ENCODE results near the gene CCNC.

Gene CCNC, protein sequence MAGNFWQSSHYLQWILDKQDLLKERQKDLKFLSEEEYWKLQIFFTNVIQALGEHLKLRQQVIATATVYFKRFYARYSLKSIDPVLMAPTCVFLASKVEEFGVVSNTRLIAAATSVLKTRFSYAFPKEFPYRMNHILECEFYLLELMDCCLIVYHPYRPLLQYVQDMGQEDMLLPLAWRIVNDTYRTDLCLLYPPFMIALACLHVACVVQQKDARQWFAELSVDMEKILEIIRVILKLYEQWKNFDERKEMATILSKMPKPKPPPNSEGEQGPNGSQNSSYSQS

DNA sequence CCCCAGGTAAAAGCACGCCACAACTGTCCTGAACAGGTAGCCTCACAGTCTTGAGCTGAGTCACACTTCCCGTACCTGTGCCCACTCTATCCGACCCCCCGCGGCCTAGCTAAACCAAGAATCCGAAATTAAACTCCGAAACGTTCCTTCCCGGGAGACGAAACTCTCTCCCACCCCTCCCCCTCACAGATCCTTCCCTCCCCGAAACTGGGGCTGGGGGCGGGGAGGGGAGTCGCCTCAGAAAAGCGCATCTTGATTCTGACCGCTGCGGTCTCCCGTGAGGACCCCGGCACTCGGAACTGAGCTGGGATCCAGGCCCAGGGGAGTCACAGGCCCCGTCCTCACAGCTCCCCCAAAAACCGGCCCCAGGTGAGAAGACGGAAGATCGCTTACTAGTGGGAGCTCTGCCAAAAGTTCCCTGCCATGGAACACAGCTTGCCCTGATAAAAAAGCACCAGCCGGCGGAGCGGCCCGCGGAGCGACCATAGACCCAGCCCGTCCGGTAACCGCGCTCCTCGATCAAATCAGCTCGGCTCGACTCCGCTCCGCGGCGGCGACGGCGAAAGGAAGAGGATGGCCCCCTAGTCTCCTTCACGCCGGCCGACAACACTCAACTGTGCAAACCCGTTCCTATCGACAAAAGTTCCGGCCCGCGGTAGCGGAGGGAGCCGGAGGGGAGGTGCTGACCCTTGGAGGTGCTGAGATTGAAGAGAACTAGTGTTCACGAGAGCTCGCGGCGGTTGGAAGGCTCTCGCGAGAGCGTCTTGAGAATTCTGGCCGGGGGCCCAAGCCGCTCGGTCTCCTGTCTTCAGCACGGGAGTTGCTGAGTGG lies at the start of gene CCNC:
TSS of gene CCNC (minus strand) at position 558 of the 831 bp plus-strand sequence. CDS start at position 425, 133 bp downstream.
- peak; percentile 84 to 96 for DNase-seq

DNA sequence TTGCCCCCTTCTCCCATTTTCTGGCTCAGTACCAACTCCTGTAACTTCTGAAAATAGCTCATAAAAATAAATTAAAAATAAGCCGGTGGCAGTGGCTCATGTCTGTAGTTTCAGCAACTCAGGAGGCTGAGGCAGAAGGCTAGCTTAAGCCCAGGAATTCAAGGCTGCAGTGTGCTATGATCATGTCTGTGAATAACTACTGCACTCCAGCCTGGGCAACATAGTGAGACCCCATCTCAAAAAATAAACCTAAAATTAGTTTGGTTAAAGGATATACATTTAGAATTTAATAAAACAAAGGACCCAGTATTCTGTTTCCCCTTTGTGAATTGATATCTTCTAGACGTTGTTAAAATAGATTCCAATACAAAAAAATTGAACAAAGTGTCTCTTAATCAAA lies 48.7 kb upstream of the CCNC start:
- no peak for DNase-seq

DNA sequence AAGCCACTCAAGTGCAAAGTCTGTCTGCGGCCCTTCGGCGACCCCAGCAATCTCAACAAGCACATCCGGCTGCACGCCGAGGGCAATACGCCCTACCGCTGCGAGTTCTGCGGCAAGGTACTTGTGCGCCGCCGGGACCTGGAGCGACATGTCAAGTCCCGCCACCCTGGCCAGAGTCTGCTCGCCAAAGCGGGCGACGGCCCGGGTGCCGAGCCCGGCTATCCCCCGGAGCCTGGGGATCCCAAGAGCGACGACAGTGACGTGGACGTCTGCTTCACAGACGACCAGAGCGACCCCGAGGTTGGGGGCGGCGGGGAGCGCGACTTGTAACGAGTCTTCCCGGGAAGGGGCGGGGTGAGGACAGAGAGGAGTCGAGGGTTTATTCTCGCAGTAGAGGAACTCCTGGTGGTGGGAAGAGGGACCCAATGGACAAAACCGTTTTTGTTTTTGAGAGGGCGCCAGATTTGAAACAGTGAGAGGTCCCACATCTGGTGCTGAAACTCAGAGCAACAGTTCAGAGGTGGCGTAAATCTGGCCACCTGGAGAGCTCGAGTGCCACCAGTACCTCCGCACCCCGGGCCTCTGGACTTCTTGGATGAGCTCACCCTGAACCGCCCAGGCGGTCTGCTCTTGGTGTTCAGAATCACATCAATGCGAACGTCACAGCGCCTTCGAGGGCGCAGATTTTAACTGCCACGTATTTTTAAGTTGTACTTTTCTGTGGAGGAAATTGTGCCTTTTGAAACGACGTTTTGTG lies 46.1 kb upstream of the CCNC start:
- no peak for DNase-seq

DNA sequence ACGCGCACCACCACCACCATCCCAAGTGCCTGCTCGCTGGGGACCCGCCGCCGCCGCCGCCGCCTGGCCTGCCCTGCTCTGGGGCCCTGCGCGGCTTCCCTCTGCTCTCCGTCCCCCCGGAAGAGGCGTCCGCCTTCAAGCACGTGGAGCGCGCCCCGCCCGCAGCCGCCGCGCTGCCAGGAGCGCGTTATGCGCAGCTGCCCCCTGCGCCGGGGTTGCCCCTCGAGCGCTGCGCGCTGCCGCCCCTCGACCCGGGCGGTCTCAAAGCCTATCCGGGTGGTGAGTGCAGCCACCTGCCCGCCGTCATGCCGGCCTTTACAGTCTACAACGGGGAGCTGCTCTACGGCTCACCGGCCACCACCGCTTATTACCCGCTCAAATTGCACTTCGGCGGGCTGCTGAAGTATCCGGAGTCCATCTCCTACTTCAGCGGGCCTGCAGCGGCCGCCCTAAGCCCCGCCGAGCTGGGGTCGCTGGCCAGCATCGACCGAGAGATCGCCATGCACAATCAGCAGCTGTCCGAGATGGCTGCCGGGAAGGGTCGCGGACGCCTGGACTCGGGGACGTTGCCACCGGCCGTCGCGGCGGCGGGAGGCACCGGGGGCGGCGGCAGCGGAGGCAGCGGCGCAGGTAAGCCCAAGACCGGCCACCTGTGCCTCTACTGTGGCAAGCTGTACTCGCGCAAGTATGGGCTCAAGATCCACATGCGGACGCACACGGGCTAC lies 45.4 kb upstream of the CCNC start:
- no peak for DNase-seq

DNA sequence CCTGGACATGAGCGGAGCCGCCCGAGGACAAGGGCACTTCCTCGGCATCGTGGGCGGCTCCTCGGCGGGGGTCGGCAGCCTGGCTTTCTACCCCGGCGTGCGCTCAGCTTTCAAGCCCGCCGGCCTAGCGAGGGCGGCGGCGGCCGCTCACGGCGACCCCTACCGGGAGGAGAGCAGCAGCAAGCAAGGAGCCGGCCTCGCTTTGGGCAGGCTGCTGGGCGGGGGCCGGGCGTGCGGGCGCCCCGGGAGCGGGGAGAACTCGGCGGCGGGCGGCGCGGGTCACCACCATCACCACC lies 44.9 kb upstream of the CCNC start:
- peak in 1 of 2 donors; percentile 30 for DNase-seq

DNA sequence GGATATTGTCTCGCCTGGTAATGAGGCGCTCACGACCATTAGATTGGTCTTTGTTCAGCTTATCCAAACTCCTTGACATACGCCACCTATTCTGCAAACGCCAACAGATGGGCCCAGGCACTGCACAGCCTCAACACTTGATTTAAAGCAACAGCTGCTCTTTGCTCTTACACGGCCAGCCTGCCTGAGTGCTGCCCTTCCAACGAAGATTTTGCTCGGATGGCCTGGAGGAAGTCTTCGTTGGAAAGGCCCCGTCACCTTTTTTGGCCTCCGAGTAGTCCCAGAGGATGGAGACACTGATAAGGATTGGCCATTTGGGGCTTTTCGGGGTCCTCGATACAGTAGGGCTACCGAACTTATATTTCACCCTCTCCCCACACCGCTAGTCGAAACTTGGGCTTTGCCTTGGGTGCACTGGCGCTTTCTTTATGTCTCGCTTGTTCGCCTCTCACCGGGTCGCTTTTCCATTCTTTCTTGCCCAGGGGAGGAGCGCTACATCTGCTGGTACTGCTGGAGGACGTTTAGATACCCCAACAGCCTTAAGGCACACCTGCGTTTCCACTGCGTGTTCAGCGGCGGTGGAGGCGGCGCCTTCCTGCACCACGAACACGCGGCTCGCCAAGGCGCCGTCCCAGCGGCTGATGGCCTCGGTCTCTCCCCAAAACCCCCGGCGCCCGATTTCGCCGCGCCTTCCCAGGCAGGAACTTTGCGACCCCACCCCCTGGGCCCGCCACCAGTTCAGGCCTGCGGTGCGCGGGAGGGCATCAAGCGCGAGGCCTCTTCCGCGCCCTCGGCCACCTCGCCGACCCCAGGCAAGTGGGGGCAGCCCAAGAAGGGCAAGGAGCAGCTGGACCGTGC lies 44.3 kb upstream of the CCNC start:
- no peak for DNase-seq

DNA sequence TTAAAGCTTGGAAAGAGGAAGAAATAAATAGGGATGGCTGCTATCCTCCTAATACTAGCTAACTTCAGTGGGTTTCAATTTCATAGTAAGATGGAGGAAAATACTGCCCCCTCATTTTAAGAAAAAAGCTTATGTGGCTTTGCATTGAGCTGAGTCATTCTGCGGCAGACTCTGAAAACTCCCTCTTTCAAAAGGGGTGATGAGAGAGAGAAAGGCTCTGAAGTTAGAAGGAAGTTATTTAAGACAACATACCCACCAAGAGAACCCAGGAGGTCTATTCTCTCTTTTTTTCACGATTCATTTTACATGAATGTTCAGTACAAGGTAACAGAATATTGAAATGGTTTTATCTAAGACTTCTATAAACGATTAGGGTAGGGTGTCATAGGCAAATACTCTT lies 42.7 kb upstream of the CCNC start:
- DNase-seq: peak; percentile 31 to 45

DNA sequence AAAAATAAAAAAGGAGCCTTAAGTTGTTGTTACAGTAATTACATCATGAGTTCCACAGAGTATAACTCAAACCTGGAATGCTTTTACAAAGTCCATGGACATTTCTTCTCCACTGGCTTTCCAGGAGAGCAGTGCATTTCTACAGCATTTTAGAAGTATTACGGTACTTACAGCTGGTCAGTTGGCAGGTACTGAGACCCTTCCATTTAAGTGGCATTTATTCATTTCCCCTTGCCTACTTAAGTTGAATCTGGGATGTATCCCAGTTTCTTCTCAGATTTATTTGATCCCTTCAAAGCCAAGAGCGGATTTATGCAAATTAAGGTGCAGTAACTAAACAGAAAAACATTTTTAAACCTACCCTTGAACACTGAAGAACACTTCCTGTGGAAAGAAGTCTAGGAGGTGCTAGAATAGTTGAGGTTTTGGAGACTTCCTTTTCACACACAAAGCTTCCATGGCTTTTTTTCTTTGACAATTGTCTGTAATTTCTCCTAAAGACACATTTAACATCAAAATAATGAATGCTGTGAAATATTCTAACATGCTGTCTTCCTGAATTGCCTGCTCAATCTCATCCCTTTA lies 41.5 kb upstream of the CCNC start:
- no peak for DNase-seq

DNA sequence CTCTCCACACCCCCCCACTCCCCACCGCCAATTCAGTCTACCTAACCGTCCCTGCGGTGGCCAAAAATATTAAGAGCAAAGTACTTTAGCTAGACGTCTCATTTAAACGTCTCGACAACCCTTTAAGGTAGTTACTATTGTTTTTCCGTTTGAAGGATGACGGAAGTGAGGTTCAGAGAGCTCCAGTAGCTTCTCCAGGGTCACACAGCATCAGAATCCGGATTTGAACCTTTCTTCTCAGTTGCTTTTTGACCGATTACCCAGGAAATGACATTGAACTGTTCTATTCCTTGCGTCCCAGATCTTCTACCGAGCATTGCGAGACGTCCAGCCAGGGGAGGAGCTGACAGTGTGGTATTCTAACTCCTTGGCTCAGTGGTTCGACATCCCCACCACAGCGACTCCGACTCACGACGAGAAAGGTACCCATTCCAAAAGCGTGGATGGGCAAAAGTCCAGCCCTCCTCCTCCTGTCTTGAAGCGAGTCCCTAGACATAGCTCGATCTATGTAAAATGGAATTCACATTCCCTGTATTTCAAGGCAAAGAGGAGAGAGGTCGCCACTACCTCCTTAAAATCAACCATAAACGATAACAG lies 40.5 kb upstream of the CCNC start:
- no peak for DNase-seq

DNA sequence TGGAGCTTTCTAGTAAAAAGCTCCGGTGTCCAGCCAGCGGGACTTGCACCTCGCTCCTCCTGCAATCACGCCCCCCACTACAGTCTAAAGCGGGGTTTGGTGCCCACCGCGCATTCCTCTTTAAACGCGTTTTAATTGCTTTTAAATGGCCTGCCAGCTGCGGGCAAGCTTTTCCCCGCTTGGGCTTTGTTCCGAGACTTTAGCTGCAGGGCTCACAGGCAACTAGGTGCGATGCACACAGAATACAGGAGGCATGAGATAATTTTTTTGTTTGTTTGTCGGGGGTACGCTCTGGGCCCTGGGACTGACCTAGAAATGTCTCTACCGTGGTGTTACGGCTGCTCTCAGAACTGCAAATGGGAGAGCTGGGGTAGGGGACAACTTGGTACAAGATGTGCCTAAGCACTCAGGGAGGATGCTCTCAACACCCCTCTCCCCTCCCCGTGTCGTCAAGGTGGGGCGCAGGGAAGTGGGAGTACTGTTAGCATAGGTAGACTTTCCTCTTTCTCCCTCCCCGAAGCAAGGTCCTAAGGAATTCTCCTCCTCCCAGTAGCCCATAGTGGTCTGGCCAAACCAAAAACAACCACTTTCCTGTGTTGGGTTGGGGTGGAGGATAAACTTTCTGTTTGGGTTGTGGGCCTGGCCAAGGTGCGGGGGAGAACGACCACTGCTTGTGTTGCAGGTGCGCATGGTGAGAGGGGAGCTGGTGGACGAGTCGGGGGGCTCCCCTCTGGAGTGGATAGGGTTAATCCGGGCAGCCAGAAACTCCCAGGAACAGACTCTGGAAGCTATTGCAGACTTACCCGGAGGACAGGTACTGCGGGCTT lies 39.8 kb upstream of the CCNC start:
- no peak for DNase-seq

DNA sequence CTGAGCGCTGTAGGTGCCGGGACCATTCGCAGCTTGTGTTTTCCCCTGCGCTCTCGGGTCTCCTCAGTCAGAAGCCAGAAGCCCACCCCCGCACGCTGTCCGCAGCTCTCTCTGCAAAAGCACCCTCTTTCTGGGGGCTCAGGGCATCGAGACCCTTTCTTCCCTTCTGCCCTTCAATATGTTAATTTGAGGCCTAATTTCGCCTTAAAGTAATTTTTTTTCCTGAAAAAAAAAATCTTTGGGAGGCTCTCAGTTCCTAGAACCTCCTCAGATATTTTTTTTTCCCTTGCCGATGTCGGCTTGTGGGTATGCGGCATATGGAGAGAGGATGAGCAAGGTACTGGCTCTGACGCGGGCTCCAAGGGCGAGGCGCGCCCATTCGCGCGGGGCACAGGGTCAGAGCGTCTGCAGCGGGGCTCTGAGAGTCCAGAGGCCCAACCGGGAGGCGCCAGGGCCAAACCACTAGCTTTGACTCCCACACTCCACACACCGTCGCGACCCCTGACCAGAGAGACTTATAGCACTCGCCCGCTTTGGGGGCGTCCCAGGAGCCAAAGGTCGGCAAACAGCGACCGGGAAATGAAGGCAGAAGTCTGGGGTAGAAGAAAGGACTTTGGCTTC lies 39.1 kb upstream of the CCNC start:
- no peak for DNase-seq

DNA sequence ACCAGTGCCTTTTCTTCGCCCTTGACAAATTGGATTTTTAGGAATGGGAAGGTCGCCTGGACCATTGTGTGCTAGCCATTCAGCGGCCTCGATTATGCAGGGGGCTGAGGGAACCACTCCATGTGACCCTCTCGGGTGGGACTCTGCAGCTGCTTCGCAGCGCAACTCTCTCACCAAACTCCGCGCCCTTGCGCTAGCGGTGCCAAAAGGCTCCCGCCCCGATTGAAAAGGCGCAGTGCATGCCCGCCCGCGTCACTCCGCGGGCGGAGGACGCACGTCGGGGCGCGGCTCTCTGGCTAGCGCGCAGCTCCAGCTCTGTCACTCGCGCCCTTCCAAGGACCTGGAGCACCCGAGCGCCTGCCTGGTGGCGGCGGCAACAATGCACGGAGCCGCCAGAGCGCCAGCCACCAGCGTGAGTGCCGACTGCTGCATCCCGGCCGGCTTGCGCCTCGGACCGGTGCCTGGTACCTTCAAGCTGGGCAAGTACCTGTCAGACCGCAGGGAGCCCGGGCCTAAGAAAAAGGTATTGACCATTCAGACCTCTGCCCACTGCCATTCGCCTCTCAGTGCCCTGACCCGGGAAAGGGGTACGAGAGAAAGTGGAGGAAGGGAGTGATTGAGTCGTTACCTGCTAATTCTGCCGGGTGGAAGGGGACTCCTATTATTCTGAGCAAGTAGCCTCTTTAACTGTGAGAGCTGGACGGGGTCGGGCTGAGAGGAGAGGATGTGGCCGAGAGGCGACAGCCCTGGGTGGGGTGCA lies 38.4 kb upstream of the CCNC start, which contains the start of gene PRDM13:
TSS of gene PRDM13 (plus strand) at position 178 of the 760 bp plus-strand sequence. CDS start at position 380, 202 bp downstream.
- DNase-seq: no peak

DNA sequence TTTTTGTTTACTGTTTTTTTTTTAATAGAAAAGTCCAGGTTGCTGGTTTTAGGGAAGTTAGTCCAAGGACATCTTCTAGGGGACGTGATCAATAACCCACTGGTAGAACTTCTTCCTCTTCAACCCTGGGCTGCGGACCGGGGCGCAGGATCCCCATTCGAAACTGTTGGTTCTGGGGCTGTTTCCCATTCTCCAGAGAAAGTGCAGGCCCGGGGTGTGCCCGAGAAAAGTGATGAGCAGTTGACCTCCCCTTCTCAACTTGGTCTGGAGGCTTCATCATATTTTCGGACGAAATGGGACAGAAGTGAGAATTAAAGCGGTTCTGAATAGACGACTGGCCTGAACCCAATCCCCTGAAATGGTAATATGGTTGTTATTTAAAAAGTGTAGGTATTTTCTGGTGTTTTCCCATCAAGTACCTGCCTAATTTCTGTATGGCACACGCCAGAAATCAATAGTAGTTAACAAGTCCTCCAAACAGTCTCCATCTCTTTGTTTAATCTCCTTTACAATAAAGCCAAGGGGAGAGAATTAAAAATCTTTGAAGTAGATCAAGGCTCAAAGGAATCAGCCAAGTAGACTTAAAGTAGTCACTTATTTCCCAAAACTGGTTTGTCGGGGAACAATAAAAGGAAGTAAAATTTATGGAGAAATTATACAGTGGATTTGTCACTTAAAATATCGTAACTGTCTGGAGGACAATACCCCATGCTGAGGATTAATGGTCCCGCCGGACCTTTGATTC lies 37.6 kb upstream of the CCNC start:
- peak in 1 of 2 donors; percentile 35 for DNase-seq

DNA sequence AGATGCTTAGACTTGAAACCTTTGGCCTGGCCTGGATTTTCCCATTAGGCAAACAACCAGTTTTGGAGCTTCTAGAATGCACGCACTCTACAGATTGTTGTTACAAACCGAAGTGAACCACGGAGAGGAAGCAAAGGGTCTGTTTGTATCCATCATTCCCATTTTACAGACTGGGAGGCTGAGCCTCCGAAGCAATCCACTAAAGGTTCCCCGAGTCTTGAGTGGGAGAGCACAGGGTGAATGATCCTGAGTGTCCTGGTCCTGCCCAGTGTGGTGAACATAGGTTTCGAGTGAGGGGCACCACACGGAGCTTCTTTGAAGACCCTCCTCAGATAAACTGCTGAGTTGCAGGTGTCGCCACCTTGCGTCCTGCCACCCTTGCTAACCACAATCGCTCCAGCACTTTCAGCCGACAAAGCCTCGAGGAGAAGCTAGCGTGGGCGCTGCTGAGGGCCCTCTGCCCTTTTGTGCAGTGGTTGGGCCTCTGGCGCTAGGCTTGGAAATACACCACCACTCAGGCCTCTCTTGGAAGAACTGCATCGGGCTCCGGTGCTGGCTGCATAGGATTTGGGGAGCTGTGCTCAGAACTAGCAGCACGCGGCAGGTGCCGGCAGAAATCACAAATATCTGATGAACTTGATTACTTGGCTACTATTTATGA lies 36.7 kb upstream of the CCNC start:
- no peak for DNase-seq

DNA sequence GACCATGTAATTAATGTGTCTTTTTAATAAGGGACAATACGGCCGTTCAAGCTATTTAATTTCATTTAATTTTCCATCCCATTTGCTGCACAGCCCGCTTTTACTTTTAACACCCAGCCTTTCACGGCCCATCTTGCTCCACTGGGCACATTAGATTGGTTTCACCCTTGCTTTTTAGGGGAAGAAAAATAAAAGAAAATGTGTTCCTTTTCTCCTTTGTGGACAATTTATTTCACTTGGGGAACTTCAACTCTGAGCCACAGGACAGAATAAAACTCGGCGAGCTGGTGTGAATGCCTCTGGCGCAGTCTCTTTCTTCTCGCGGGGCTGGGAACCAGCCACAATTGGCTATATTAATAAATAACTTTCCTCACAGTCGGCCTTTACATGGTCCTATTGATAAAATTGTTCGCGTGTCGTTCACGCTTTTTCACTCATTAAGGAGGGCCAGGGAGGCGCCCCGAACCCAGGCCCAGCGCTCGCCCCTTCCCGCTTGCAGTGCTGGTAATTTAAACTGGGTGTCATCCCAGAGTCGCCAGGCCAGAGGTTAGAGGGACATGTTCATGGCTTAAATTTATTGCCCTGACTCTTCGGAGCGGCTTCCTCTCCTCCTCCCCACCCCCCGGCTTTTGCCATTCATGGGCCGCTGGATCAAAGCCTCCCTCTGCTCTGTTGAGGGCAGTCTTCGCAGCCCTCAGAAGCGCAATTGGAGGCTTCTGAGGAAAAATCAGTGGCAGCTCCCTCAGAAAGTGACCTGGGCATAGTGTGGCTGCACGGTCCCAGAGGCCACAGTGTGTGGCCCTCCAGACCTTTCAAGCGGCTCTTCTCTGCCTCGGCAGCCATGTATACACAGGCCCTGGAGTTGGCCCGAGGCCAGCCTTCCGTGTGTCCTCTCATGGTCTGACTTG lies 36.0 kb upstream of the CCNC start:
- no peak for DNase-seq

DNA sequence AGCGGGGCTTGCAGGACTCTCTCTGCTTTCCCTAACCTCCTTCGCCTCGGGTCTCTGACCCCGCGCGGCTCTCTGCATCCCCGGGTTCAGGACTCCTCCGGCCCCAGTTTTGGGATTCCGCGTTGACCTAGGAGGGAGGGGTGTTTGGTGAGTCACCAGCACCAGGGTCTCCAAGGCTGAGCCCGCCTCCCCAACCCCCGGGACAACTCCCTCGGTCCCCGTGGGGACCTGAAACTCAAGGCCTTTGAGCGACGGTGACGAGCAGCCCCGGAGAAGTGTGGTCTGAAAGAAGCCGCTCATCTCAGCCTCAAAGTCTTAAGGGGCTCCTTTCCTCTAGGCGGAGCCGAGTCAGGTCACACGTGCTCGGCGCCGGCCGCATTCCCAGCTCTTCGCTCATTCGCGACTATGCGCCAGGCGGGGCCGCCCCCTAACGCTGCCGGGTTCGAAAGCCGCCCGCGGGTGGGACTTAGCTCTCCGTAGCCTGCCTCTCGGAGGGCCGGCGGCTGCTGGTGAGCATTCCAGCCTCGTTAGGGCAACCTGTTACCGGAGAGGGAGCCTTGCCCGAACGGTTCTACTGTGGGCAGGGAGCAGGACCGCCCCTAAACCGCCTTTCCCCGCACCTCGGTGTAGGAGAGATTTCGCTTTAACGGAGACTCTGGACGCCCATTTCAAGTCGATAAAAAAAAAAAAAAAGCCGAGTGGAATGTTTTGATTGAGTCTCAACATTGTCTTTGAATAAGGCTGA lies 35.1 kb upstream of the CCNC start:
- no peak for DNase-seq
